Psoas muscle (tissue), 8 donors: ENCODE results near the gene CBR3. TPM values are rescaled to one million over a fixed set of nuclear protein-coding genes. Genes with fewer than 3 reads are reported as not detected.

Experiments
- ATAC-seq, 4 donors: fragments of 200-7000 bp; cut with Tn5 transposase; one replicate each; pipeline ENCODE4 v1.9.1; 2020; ENCODE audit warnings: moderate library complexity in 3 of 4, mild to moderate bottlenecking in 2 of 4
- DNase-seq, 2 donors: peaks; one replicate each; pipeline ENCODE4 v3.0.0-alpha.2; 2020
- H3K27ac ChIP-seq: fragments of 200-600 bp; one replicate; pipeline ENCODE4 v1.8.0; 2022
- H3K27me3 ChIP-seq, 3 donors: fragments of 200-600 bp in 1 of 3; one replicate each; pipeline versions ENCODE4 v1.6.1 to v1.8.0; 2013 to 2022; ENCODE audit warnings: low read length in 2 of 3, mild to moderate bottlenecking in 2 of 3, moderate library complexity in 1 of 3; ENCODE audit not compliant: insufficient read depth in 3 of 3
- H3K36me3 ChIP-seq, 2 donors: fragments of 200-600 bp in 1 of 2; one replicate each; pipeline versions ENCODE4 v1.6.1 to v1.8.0; 2013 to 2022; ENCODE audit warnings: low read depth in 1 of 2, mild to moderate bottlenecking in 1 of 2, moderate library complexity in 1 of 2; ENCODE audit not compliant: insufficient read depth in 1 of 2
- H3K4me1 ChIP-seq: fragments of 200-600 bp; one replicate; pipeline ENCODE4 v1.8.0; 2022
- H3K4me3 ChIP-seq: fragments of 200-600 bp; one replicate; pipeline ENCODE4 v1.8.0; 2022; ENCODE audit warnings: mild to moderate bottlenecking
- H3K9me3 ChIP-seq: fragments of 200-600 bp; one replicate; pipeline ENCODE4 v1.8.0; 2022
- CTCF ChIP-seq: fragments of 200-600 bp; IDR thresholded peaks from one replicate; pipeline ENCODE4 v1.8.0; 2022; ENCODE audit warnings: antibody characterized with exemption
- WGBS, 3 donors: extraction: QIAGEN DNeasy Blood & Tissue Kit; methylation state at CpG; one replicate each; pipeline versions ENCODE4 v1.1.6 to v1.1.7; 2013; 5-methylcytosine and 5-hydroxymethylcytosine counted together
- intact Hi-C, 2 donors: fragments of 100-400 bp; cut with DNase I; formaldehyde crosslinking; loops; one replicate each; pipeline versions ENCODE4 v1.11.0 to v1.14.2; 2022
- polyA plus RNA-seq, 3 donors: library from polyadenylated mRNA; stranded (reverse); fragments of 200-250 nt; gene quantifications; one replicate each; pipeline ENCODE4 v1.2.3, GENCODE V29; 2013
- total RNA-seq, 4 donors: library from RNA; stranded (reverse); fragmentation: NEBNext Ultra II Directional in 2 of 4; extraction: Animal tissue kit (Norgen Biotek cat#: 25700) in 2 of 4; gene quantifications; one replicate each; pipeline versions ENCODE4 v1.2.1 to v1.2.4, GENCODE V29; 2021 to 2023
- donor health status: healthy with polysubstance abuse.
- donor health status: DM: no; HTN: no; CAD: no; lungs with moderate emphysema.
- donor health status: Bipolar disorder and iron deficiency.
- donor health status: healthy.
- donor health status: DM: yes; HTN: yes; CAD: no.
- donor health status: DM: no; HTN: no; CAD: no.
- donor health status: DM: no; HTN: no; CAD: no.
- donor health status: DM: yes; HTN: yes; CAD: no.

CBR3 gene
- total and polyA plus RNA-seq, 7 donors: 0.64 to 1.9 (median 1.4) TPM

DNA sequence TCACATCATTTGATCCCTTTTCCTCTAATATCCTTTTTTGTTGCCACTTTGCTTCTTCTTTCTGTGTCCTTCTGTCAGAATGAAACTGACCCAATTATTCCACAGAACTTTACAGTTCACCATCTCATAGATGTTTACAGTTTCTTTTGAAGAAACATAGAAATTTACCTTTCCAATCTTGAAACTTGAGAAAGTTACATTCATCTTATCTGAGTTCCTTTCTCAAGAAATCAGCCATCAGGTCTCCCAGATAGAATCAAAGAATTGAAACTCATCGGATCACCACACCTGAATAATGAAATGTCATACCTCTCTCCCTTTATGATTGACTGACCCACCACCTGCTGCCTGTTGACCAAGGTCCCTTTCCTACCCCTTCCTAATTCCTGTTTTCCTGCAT, 41.4 kb upstream of the CBR3 start:
- peaks cover under 1% of the 10 kb centered on the region for H3K4me1 ChIP-seq
- no peak for TF ChIP-seq CTCF
- ATAC-seq (no peak), DNase-seq (no peak)
- 88 to 95% (median 95%) methylated on average over 1 of the region's 1 CpG for WGBS, 3 donors
- intact Hi-C loops: no loop called here
- H3K9me3 ChIP-seq: no peaks in the 10 kb centered on the region
- H3K36me3 ChIP-seq: no peaks in the 10 kb centered on the region
- no peak overlapping the region for H3K4me3 ChIP-seq
- H3K27ac ChIP-seq: no peak overlapping the region
- no peaks in the 10 kb centered on the region for H3K27me3 ChIP-seq

- WGBS, 3 donors: 67 to 75% (median 69%) methylated on average over 1 of the region's 1 CpG
- Histone ChIP-seq H3K27me3 (no peaks in the 10 kb centered on the region), H3K4me1 (no peaks in the 10 kb centered on the region), H3K27ac (no peak overlapping the region), H3K9me3 (no peaks in the 10 kb centered on the region), H3K4me3 (no peak overlapping the region), H3K36me3 (no peaks in the 10 kb centered on the region)
- ATAC-seq (no peak), DNase-seq (no peak)
- TF ChIP-seq CTCF: no peak
- intact Hi-C loops: no loop called here
Observed at GRCh38 chr21:36096398-36097290, 38.2 kb upstream of the CBR3 start.

- ATAC-seq (peak; percentile 84 to 99 (median 98)), DNase-seq (no peak)
- Histone ChIP-seq H3K9me3 (no peaks in the 10 kb centered on the region), H3K27ac (no peak overlapping the region), H3K4me3 (no peak overlapping the region), H3K4me1 (no peaks in the 10 kb centered on the region), H3K36me3 (no peaks in the 10 kb centered on the region), H3K27me3 (no peaks in the 10 kb centered on the region)
- no peak for TF ChIP-seq CTCF
- intact Hi-C loops: no loop called here
- WGBS, 3 donors: 53 to 56% (median 55%) methylated on average over 8 of the region's 8 CpGs
Observed at GRCh38 chr21:36097427-36098181, 37.3 kb upstream of the CBR3 start.

GRCh38 chr21:36098182-36098532, 36.7 kb upstream of the CBR3 start:
- no peak for DNase-seq
- 59 to 65% (median 62%) methylated on average over 2 of the region's 2 CpGs for WGBS, 3 donors
- no peaks in the 10 kb centered on the region for H3K27me3 ChIP-seq
- peak in 3 of 4 donors; percentile 12 to 24 (median 17) for ATAC-seq
- H3K27ac ChIP-seq: no peak overlapping the region
- no peaks in the 10 kb centered on the region for H3K9me3 ChIP-seq
- no peaks in the 10 kb centered on the region for H3K36me3 ChIP-seq
- no peaks in the 10 kb centered on the region for H3K4me1 ChIP-seq
- no peak overlapping the region for H3K4me3 ChIP-seq
- no peak for TF ChIP-seq CTCF
- intact Hi-C loops: no loop called here
